MM.1S (cell line): ENCODE data around the gene SPEM2.

Experiments used
- CTCF ChIP-seq: fragments of 300-600 bp; sonication (generic); IDR thresholded peaks from 2 replicates; pipeline ENCODE4 v1.5.1; 2016; ENCODE audit warnings: antibody characterized with exemption, low read length, mixed read lengths
- EZH2 ChIP-seq: fragments of 300-600 bp; sonication (generic); optimal IDR thresholded peaks from 2 replicates; pipeline ENCODE3; 2017; ENCODE audit warnings: low read depth, mild to moderate bottlenecking, antibody characterized with exemption, low read length, mixed read lengths
- EZH2phosphoT487 ChIP-seq: fragments of 300-600 bp; sonication (generic); IDR thresholded peaks from 2 replicates; pipeline ENCODE4 v1.6.1; 2018; ENCODE audit warnings: antibody characterized with exemption, low read length

- TF ChIP-seq CTCF (peak; percentile 34), EZH2phosphoT487 (no peak), EZH2 (no peak)
These were observed 10.5 kb downstream of the SPEM2 start for GRCh38 chr17:7435676-7436555.
